ENCODE results near the gene SPTLC2.
A peak's percentile ranks its signal among the peaks of the same experiment; 100 is the strongest.

SPTLC2 gene

GRCh38 chr14:77609922-77610321 lies 6.5 kb downstream of the SPTLC2 start:
- Histone ChIP-seq H3K9ac (no peak overlapping the region), H3K27ac (no peak overlapping the region), H3K27me3 (no peaks in the 10 kb centered on the region), H3K36me3 (0 out of 2 replicates have a peak, but pooled peaks cover 4% of the 10 kb centered on the region), H3K4me3 (no peak overlapping the region), H3K4me1 (peaks cover 29% of the 10 kb centered on the region), H3K4me2 (no peak overlapping the region), H4K20me1 (peaks cover 50% of the 10 kb centered on the region), H3K9me3 (no peaks in the 10 kb centered on the region)
- TF ChIP-seq Cebpa-rat (IDR thresholded peaks at IDR 0.05): no peak

- Histone ChIP-seq H3K4me1 (peaks cover 28% of the 10 kb centered on the region), H4K20me1 (peaks cover 33% of the 10 kb centered on the region; the same call in 1 of the 2 replicates), H3K27ac (peak overlapping the region; percentile 51), H3K9ac (peak overlapping the region; percentile 45), H3K27me3 (no peaks in the 10 kb centered on the region), H3K36me3 (0 out of 2 replicates have a peak, but pooled peaks cover 4% of the 10 kb centered on the region), H3K4me3 (no peak overlapping the region), H3K9me3 (no peaks in the 10 kb centered on the region), H3K4me2 (peak overlapping the region; percentile 67)
- TF ChIP-seq Cebpa-rat (IDR thresholded peaks at IDR 0.05): no peak
Measured at GRCh38 chr14:77607741-77608302, 8.6 kb downstream of the SPTLC2 start.

- no peak overlapping the region for H3K9ac ChIP-seq
- H3K27ac ChIP-seq: no peak overlapping the region
- 0 out of 2 replicates have a peak, but pooled peaks cover 4% of the 10 kb centered on the region for H3K36me3 ChIP-seq
- no peak for TF ChIP-seq Cebpa-rat (IDR thresholded peaks at IDR 0.05)
- no peaks in the 10 kb centered on the region for H3K27me3 ChIP-seq
- no peak overlapping the region for H3K4me2 ChIP-seq
- peaks cover 10% of the 10 kb centered on the region; the same call in 1 of the 2 replicates for H3K9me3 ChIP-seq
- peaks cover 28% of the 10 kb centered on the region for H3K4me1 ChIP-seq
- H3K4me3 ChIP-seq: no peak overlapping the region
- peaks cover 13% of the 10 kb centered on the region; the same call in 1 of the 2 replicates for H4K20me1 ChIP-seq
Measured at GRCh38 chr14:77605392-77605972, 11.0 kb downstream of the SPTLC2 start.

GRCh38 chr14:77603654-77604255 lies 12.7 kb downstream of the SPTLC2 start:
- Histone ChIP-seq H3K27ac (no peak overlapping the region), H3K4me1 (peaks cover 34% of the 10 kb centered on the region), H3K36me3 (0 out of 2 replicates have a peak, but pooled peaks cover 4% of the 10 kb centered on the region), H3K4me2 (peak overlapping the region; percentile 19; the same call in 1 of the 2 replicates), H3K4me3 (no peak overlapping the region), H3K27me3 (no peaks in the 10 kb centered on the region), H3K9me3 (peaks cover 10% of the 10 kb centered on the region; the same call in 1 of the 2 replicates), H4K20me1 (peaks cover 13% of the 10 kb centered on the region; the same call in 1 of the 2 replicates), H3K9ac (no peak overlapping the region)
- TF ChIP-seq Cebpa-rat (IDR thresholded peaks at IDR 0.05): no peak

GRCh38 chr14:77603031-77603430 lies 13.4 kb downstream of the SPTLC2 start:
- no peak overlapping the region for H3K9ac ChIP-seq
- H3K36me3 ChIP-seq: 0 out of 2 replicates have a peak, but pooled peaks cover 4% of the 10 kb centered on the region
- H3K4me1 ChIP-seq: peaks cover 30% of the 10 kb centered on the region
- no peak overlapping the region for H3K27ac ChIP-seq
- no peak for TF ChIP-seq Cebpa-rat (IDR thresholded peaks at IDR 0.05)
- peaks cover 10% of the 10 kb centered on the region; the same call in 1 of the 2 replicates for H3K9me3 ChIP-seq
- H3K4me2 ChIP-seq: no peak overlapping the region
- no peak overlapping the region for H3K4me3 ChIP-seq
- no peaks in the 10 kb centered on the region for H3K27me3 ChIP-seq
- H4K20me1 ChIP-seq: peaks cover 13% of the 10 kb centered on the region; the same call in 1 of the 2 replicates

GRCh38 chr14:77601846-77602619 lies 14.4 kb downstream of the SPTLC2 start:
- Histone ChIP-seq H3K9ac (no peak overlapping the region), H3K9me3 (peaks cover 10% of the 10 kb centered on the region; the same call in 1 of the 2 replicates), H4K20me1 (peaks cover 13% of the 10 kb centered on the region; the same call in 1 of the 2 replicates), H3K27ac (no peak overlapping the region), H3K36me3 (peaks cover 11% of the 10 kb centered on the region; the same call in 1 of the 2 replicates), H3K27me3 (no peaks in the 10 kb centered on the region), H3K4me1 (peaks cover 20% of the 10 kb centered on the region), H3K4me3 (no peak overlapping the region), H3K4me2 (no peak overlapping the region)
- no peak for TF ChIP-seq Cebpa-rat (IDR thresholded peaks at IDR 0.05)

- no peak for TF ChIP-seq Cebpa-rat (IDR thresholded peaks at IDR 0.05)
- Histone ChIP-seq H3K27me3 (no peaks in the 10 kb centered on the region), H3K27ac (no peak overlapping the region), H3K4me1 (peaks cover 21% of the 10 kb centered on the region), H3K9ac (no peak overlapping the region), H3K4me3 (no peak overlapping the region), H3K36me3 (peaks cover 28% of the 10 kb centered on the region), H4K20me1 (peaks cover under 1% of the 10 kb centered on the region; the same call in 1 of the 2 replicates), H3K9me3 (peaks cover 10% of the 10 kb centered on the region; the same call in 1 of the 2 replicates), H3K4me2 (no peak overlapping the region)
Measured at GRCh38 chr14:77599889-77600288, 16.5 kb downstream of the SPTLC2 start.

GRCh38 chr14:77598366-77599070 lies 17.9 kb downstream of the SPTLC2 start:
- H3K4me1 ChIP-seq: peaks cover 25% of the 10 kb centered on the region
- H3K27ac ChIP-seq: no peak overlapping the region
- no peak for TF ChIP-seq Cebpa-rat (IDR thresholded peaks at IDR 0.05)
- no peak overlapping the region for H3K4me3 ChIP-seq
- peak overlapping the region; percentile 13; the same call in 1 of the 2 replicates for H3K4me2 ChIP-seq
- no peak overlapping the region for H3K9ac ChIP-seq
- peaks cover 10% of the 10 kb centered on the region; the same call in 1 of the 2 replicates for H3K9me3 ChIP-seq
- no peaks in the 10 kb centered on the region for H4K20me1 ChIP-seq
- peaks cover 35% of the 10 kb centered on the region for H3K36me3 ChIP-seq
- no peaks in the 10 kb centered on the region for H3K27me3 ChIP-seq

GRCh38 chr14:77593501-77593961 lies 22.9 kb downstream of the SPTLC2 start:
- peaks cover 46% of the 10 kb centered on the region for H3K4me1 ChIP-seq
- H3K4me3 ChIP-seq: peak overlapping the region; percentile 24; the same call in 1 of the 2 replicates
- TF ChIP-seq Cebpa-rat (IDR thresholded peaks at IDR 0.05): no peak
- H3K9ac ChIP-seq: no peak overlapping the region
- peaks cover 47% of the 10 kb centered on the region for H3K36me3 ChIP-seq
- H3K27ac ChIP-seq: peak overlapping the region; percentile 65
- no peaks in the 10 kb centered on the region for H3K27me3 ChIP-seq
- H4K20me1 ChIP-seq: no peaks in the 10 kb centered on the region
- H3K9me3 ChIP-seq: no peaks in the 10 kb centered on the region
- H3K4me2 ChIP-seq: peak overlapping the region; percentile 74

Data from BLaER1 (cell line).